GM18498 (cell line): Measurements from ENCODE around the gene RAP1GAP.

Source experiments
- ATAC-seq: cut with Tn5 transposase; IDR thresholded peaks from one replicate; pipeline ENCODE4 v1.9.1; 2021; ENCODE audit warnings: mild to moderate bottlenecking, moderate library complexity; ENCODE audit not compliant: unreplicated experiment

Gene RAP1GAP

DNA sequence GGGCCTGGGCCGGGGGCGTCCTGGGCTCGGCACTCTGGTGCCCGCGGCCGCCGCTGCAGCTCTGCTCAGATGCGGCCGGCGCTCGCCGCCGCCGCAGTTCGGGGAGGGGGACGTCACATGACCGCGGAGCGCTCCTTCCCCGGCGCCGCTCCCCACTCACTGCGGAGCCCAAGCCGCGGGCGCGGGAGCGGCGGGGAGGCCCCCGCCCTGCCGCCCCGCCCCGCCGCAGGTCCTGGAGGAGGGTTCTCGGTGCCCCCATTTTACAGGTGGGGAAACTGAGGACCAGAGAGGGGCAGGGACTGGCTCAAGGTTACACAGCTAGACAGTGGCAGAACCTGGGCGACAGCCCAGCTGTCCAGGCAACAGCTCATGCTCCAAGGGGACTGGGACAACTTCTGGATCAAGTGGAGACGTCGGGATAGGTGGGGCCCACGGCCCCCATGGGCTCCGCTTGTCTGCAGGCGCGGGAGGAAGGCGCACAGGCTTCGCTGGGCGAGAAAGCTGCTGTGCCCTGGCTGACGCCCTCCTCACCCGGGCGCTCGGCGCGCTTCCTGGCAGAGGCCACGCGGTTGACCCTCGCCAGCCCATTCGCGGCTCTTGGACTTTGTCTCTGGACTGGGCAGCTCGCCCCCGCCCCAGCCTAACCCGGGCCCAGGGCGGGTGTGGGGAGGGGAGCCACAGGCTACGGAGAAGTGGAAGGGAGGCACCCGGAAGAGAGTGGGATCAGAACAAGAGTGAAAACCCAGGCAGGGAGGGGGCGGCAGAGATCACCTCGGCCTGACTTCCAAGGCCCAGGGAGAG is at the start of gene RAP1GAP:
Gene RAP1GAP, minus strand, starts transcription at position 100 of the 801 bp plus-strand sequence. CDS start 49,325 bp downstream, outside the sequence.
- no peak for ATAC-seq

DNA sequence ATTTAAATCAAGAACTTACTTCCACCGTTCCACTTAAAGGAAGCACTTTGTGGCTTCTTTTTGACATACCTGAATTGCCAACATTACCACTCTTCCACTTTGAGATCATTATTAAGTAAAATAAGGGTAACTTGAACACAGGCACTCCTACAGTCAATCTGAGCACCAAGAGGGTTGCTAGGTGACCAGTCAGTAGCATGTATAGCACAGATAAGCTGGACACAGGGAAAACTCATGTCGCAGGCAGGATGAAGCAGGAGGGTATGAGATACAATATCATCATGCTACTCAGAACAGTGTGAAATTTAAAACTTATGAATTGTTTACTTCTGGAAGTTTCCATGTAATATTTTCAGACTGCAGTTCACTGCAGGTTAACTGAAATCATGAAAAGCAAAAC is 47.0 kb upstream of the RAP1GAP start:
- ATAC-seq = no peak

DNA sequence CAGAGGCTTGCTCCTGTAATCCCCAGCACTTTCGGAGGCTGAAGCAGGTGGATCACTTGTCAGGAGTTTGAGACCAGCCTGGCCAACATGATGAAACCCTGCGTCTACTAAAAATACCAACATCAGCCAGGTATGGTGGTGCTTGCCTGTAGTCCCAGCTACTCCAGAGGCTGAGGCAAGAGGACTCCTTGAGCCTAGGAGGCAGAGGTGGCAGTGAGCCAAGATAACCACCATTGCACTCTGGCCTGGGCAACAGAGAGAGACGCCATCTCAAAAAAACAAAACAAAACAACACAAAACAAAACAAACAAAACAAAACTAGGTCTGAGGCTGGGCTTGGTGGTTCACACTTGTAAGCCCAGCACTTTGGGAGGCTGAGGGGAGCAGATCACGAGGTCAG is 38.7 kb upstream of the RAP1GAP start:
- ATAC-seq = no peak

DNA sequence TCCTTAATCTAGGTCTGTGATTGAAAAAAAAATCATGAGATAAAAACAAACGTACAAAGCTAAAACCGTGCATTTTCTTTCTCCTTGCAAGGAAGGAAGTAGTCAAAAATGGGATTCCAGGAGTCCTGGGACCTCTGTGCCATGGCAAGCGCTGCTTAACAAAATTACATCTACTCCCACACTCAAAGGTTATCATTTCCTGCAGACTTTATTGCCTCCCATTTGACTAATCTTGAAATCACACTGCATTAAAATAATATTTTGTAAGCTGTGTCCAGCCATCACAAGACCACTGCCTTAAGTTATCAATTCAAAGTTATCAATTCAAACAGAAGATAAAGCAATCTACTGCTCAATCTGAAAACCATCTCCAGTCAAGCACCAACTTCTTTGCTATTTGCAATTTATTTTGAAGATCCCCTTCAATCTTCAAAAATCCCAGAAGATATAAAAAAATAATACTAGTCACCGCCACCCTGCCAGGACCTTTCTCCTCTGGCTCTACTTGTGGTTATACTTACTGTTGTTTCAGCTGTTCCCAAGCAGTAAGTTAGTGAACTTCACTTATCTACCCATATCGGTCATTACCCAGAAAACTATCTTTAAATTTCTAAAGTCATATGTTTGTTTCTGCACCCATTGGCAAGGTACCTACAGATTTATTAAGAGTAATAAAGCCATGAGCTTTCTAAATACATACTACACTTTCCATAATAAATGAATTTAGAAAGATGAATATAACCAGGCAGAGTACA is 38.1 kb upstream of the RAP1GAP start:
- ATAC-seq = no peak

DNA sequence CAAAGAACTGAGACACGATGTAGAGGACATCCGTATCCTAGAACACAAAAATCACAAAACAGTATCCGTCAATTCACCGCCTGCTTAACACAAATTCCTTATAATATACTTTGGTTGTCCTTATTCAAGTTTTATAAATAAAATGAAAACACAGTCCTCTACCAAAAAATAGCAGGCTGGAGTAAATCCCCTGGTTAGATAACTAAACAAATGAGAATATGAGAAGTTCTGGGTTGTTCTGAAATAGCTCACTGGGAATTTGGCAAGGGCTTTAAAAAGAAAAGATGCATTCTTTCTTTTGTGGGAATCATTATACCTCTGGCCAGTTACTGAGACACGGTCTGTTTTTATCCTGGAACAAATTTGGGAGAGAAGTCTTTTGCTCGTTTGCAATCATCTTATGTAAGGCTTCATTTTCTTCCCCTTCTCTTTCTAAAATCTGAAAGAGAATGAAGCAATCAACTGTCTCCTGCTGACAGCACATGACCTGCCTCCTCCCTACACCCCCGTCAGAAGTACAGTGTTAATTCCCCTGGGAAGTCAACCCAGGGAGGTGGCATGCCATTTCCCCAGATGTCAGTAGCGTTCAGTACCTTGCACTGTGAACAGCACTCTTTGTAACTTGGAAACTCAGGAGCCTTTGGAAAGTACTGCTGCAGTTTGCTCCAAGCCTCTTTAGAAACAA is 37.1 kb upstream of the RAP1GAP start:
- ATAC-seq = no peak

DNA sequence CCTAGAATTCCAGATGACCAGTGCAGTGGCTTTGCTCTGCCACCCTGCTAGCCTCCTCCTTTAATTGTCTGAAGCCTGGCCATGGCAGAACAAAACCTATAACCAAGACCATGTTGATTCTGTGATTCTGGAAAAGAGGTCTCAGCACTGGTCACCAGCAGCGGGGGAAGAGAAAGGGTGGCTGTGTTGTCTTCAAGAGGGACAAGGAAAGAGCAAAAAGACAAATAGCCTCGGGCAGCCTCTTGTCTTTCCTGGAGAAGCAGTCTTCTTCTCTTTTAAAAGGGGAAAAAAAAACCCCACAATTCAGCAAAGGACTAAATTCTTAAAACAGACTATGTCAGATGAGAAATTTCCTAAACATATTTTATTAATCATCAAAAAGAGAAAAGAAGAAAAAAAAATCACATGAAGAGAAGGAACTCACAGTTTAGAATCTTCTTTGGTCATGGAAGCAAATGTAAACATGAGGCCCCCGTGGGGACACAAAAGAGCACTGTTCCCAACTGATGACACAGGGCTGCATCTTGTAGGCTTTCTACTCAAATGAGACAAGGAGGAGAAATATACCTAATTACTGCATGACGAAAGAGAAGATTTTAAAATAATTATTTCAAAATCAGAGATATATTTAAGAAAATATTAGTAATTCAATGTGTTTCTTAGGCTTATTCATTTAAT is 36.3 kb upstream of the RAP1GAP start:
- ATAC-seq = no peak

DNA sequence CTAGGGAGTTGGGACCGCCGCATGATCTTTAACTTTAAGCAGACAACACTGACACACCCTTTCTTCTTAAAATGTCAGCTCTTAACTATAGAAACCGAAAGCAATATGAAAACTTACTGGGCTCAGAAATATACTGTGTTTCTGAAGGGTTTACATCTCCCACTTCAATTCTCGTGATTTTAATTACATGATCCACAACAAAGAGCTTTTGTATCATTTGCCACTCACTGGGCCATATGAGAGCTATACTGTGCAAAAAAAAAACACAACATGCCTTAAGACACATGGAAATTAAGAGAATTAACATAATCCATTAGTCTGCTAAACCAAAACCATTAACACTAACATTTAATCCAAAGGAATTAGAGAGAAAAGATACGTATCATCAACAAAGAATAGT is 35.0 kb upstream of the RAP1GAP start:
- ATAC-seq = no peak

DNA sequence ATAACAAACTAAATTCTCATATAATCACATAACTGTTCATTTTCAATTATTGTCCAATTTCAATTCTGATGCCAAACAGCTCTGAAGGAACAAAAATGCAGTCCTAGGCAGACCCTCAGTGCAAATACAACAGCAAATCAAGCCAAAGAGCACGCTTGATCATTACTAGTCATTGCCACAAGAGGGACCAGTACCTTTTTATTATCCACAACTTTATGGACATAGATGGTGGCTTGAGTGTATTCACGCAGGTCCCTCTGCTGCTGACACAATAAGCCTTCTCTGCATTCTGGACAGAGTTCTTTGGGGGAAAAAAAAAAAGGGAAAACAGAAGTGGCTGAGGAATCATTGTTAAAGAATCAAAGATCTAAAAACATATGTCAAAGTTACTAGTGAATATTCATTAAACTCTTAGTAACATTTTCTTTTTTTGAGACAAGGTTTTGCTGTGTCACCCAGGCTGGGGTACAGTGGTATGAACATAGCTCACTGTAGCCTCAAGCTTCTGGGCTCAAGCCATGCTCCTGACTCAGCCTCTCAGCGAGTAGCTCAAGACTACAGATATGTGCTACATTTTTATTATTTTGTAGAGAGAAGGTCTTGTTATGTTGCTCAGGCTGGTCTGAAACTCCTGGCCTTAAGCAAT is 34.3 kb upstream of the RAP1GAP start:
- no peak for ATAC-seq

DNA sequence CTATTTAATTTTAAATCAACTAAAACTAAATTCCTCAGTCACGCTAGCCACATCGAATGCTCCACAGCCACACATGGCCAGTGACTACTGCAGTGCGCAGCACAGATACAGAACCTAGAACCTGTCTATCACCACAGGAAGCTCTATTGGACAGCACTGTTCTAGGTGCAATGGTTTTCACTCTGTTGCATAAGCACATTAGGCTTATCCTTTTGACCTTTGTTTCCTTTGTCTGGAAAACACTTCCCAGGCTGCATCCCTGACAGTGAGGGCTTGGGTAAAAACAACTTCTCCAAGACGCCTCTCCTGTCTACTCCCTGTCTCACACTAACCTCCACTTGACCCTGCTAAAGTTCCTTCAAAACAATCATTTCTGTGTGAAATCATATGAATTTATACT is 33.6 kb upstream of the RAP1GAP start:
- no peak for ATAC-seq

DNA sequence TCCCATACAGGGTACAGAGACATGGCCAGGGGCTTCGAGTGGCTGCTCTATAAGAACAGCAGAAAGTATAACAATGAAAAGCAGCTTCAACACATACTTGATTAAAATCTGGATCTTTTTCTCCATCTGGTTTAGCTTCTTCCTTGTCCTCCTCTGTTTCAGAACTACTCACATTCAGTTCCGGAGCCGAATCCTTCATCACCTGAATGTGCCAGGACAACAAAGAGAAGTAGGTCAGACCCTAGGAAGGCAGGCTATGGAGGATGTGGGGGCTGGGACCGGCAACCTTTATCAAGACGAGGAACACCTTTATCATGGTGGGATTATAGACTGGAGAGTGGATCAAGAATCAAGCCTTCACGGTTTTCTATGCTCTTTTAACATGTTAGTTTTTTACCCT is 32.2 kb upstream of the RAP1GAP start:
- no peak for ATAC-seq

DNA sequence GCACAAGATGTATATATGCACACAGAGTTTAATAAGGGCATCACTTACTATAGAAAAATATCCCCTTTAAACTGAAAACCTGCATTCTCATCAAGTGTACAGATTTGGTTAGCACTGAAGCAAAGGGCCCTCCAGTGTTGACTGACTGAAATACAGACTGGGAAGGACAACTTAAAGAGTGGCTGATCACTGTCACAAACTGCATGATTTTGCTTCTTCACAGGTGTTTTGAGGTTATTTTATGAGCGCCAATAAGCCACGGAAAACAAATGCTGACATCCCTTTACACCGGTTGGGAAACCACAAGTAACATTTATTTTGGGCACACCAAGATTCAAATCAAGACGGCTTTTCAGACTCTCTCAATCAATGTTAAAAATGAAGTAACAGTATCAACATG is 30.9 kb upstream of the RAP1GAP start:
- no peak for ATAC-seq

DNA sequence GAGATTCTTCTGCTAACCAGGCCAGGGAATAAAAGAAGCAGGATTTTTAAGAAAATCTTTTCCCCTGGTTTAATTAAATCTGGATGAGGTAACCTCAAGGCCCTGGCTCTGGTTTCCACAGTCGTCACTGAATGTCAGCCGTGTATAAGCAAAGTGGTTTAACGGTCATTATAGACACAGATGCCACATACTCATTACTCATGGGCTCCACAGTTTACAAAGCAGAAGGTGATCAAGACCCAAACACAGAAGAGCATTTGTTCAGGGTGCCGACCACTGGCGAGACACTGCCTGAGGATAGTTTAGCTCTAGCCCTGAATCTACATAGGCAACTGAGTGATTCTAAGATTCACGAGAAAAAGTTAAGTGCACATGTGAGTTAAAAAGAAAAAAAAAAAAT is 27.8 kb upstream of the RAP1GAP start:
- no peak for ATAC-seq

DNA sequence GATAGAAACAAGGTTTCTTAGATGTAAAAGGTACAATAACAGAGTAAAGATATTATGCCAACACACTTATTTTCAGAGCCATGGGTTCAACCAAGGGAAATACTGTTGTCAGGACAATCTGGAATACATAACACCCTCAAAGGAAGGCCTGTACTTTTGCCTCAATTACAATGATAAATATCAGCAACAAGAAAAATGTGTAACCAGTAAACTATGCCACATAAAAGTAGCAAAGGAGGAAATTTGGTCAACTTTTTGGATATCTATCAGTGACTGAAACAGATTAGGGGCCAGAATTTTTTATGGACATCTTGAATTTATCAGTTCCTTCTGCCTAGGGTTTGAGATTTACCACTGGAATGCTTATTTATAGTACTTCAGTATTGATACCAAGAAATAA is 24.6 kb upstream of the RAP1GAP start:
- ATAC-seq = no peak

DNA sequence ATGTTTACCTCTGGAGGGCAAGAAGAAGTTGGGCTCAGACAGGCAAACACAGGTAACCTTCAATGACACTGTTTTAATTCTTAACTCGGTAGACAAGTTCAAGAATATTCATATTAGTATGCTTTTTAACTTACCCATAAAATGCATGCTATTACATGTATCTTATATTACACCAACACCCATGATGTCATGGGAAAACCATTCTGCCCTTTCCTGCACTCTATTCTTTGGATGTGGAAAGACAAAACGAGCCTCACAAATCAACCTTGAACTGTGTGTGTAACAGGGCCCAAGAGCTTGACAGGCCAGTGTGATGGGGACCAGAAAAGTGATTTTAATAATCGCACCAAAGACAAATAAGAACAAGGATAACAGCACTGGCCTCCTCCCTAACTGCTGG is 22.6 kb upstream of the RAP1GAP start:
- ATAC-seq = no peak

DNA sequence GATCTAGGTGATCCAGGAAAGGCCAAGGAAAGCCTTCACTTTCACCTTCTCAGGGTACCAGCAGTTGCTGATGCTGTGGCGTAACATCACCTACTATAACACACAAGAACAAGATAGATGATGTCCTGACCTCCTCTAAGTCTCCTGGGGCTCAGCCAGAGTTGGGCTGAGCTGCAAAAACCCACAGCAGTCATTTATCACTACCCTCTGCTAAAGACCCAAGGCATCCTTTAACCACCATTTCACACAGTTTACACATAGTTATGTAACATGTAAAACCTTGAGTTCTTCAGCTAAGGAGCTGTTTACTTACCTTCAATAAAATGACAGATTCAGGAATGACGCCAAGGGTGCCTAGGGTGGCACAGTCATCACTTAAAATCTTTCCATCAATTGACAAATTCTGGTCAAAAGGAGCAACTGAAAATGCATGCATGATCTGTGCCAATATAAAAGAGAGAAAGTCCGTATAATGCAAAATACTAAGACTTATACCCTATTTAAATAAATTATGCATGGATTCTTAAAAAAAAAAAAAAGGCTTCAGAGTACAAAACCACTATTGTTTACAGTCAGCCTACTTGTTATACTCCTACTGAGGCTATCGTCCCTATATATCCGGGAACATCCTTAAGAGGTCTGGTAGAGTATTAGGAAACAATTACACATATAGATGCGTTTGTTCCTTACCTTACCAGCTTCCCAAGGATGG is 20.7 kb upstream of the RAP1GAP start:
- ATAC-seq = no peak

DNA sequence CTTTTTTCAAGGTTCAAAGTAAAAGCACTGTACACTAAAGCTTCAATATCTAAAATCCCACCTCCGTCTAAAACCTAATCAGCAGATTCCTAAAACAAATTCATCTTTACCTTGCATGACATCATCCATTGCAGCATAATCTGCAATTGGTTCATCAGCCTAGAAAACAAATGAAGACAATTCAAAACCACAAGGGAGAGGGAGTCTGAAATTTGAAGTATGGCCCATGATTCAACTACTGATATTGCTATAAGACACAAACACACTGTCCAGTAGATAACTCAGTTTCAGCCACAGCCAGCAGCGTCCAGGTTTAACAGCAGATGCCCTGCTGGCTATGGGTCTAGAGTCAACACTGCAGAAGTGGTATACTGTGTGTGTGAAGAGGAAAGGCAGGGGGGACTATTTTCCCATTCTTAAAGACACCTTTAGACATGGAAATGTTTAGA is 17.9 kb upstream of the RAP1GAP start:
- ATAC-seq = no peak

DNA sequence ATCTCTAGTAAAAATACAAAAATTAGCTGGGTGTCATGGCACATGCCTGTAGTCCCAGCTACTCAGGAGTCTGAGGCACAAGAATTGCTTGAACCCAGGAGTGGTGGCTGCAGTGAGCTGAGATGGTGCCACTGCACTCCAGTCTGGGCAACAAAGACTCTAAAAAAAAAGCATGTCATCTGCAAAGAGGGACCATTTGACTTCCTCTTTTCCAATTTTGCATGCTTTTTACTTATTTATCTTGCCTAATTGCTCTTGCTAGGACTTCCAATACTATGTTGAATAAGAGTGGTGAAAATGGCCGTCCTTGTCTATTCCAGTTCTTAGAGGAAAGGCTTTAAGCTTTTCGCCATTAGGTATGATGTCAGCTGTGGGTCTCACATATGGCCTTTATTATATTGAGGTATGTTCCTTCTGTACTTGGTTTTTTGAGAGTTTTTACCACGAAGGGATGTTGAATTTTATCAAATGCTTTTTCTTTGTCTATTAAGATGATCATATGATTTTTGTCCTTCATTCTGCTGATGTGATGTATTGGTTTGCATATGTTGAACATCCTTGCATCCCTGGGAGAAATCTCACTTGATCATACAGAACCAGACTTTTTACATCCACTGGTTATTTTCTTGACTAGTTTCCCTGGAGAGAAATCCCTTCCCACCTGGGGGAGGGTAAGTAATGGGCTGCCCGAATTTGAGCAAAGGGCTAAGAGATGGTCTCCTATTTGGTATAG is 17.0 kb upstream of the RAP1GAP start:
- ATAC-seq = no peak

DNA sequence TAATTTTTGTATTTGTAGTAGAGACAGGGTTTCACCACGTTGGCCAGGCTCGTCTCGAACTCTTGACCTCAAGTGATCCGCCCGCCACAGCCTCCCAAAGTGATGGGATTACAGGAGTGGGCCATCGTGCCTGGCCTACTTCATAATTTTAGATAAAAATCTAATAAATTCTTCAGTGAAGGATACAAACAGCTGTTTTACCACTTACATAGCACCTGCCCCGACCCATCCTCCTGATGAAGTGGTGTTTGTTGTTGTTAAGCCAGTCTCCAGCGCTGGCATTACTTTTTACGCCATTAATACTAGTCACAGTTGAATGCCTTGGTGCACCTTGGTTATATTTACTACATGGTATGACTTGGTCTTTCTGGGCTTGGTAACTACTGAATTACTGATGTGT is 12.3 kb upstream of the RAP1GAP start:
- no peak for ATAC-seq

DNA sequence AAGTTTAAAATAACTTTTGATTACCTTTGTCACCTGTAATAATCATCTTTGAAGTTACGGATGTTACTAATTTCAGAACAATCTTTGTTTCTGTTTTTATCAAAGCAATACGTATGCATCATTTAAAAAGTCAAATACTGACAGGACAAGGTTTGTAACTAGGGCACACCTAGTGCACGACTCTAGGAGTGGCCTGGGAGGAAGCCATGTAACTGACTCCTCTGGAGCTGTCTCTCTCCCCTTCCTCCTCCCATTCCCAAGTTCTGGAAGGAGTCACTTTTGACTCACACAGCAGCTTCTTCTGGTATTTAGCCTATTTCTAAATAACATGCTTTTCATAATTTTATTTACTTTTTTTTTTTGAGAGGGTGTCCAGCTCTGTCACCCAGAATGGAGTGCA is 11.8 kb upstream of the RAP1GAP start:
- ATAC-seq = no peak
